Activated naive CD4-positive, alpha-beta T cell treated with anti-CD3 and anti-CD28 coated beads, Interleukin-2, amount 50 U/mL, for 72 hours (primary cell): ENCODE results near the gene B3GALNT2. TPM values are rescaled to one million over a fixed set of nuclear protein-coding genes. Genes with fewer than 3 reads are reported as not detected.

ENCODE experiments used
- ATAC-seq, 2 donors: fragments of 150-1000 bp; cut with Tn5 transposase; 2 replicates each; pipeline ENCODE4 v1.10.0; 2021; ENCODE audit warnings: mild to moderate bottlenecking in 2 of 2, moderate library complexity in 2 of 2
- DNase-seq, 2 donors: peaks; one replicate each; pipeline ENCODE4 v3.0.0; 2021 to 2022; ENCODE audit warnings: low spot score in 2 of 2
- H3K27ac Mint-ChIP-seq, 2 donors: one replicate each; pipeline ENCODE4 v1.8.0; 2022; ENCODE audit warnings: mild to moderate bottlenecking in 2 of 2, mixed read lengths in 2 of 2
- H3K36me3 Mint-ChIP-seq, 2 donors: one replicate each; pipeline ENCODE4 v1.8.0; 2022; ENCODE audit warnings: mixed read lengths in 2 of 2
- H3K9me3 Mint-ChIP-seq, 2 donors: one replicate each; pipeline ENCODE4 v1.8.0; 2022; ENCODE audit warnings: mixed read lengths in 2 of 2
- total RNA-seq, 2 donors: library from RNA; stranded (reverse); gene quantifications; one replicate each; pipeline ENCODE4 v1.2.3, GENCODE V29; 2022

B3GALNT2 gene
- total RNA-seq, 2 donors from 2014 or later: 12.3 to 14.9 TPM

- Mint-ChIP-seq H3K9me3 (no peaks in the 10 kb centered on the region), H3K27ac (no peak overlapping the region), H3K36me3 (peaks cover 4 to 5% of the 10 kb centered on the region in 2 donors)
- no peak for ATAC-seq
- DNase-seq: no peak
These were observed 70.3 kb downstream of the B3GALNT2 start for GRCh38 chr1:235434001-235434400.

DNA sequence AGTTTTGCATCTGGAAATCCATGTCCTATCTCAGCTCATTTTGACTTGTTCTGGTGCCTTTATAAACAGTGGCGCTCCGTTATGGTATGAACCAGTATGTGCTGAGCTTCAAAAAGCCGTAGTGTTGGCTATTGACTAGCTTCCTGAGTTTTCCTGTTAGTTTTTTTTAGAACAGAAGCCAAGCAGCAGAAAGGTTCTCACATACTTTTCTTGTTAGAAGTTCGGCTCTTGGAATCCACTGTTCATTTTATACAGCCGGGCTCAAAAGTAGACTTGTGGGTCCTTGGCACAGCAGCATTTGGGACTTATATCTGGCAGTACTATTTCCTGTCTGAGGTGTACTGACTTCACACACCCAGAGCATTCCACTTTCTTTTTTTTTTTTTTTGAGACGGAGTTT lies 73.3 kb downstream of the B3GALNT2 start:
- no peaks in the 10 kb centered on the region for H3K9me3 Mint-ChIP-seq
- no peak overlapping the region for H3K27ac Mint-ChIP-seq
- ATAC-seq (no peak), DNase-seq (no peak)
- H3K36me3 Mint-ChIP-seq: no peaks in the 10 kb centered on the region

DNA sequence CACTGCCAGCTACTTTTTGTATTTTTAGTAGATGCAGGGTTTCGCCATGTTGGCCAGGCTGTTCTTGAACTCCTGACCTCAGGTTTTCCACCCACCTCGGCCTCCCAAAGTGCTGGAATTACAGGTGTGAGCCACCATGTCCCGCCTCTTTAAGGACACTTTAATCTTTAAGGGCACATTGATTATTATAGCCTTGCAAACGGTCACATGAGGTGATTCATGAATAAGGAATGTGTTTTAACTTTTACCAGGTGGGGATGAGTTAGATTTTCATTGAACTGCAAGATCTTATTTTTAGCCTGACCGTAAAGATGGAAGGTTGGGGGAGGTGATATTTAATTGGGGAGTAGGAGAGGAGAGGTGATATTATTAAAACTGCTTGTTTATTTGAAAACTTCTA lies 75.1 kb downstream of the B3GALNT2 start:
- no peak for ATAC-seq
- H3K9me3 Mint-ChIP-seq: no peaks in the 10 kb centered on the region
- no peak overlapping the region for H3K27ac Mint-ChIP-seq
- no peaks in the 10 kb centered on the region for H3K36me3 Mint-ChIP-seq
- DNase-seq: no peak

DNA sequence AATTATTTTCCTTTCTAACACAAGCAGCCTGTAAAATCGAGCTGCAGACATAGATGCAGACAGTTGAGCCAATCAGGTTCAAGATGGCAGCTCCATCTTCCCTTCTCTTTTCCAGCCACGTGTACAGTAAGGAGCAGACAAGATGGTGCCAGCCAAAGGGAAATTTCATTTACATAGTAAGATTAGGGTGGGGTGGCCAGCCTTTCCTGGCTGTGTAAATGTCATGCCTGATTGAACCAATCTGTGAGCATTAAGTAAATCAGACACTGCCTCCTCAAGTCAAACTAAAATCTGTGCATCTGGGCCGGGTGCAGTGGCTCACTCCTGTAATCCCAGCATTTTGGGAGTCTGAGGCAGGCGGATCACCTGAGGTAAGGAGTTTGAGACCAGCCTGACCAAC lies 76.8 kb downstream of the B3GALNT2 start:
- ATAC-seq (no peak), DNase-seq (no peak)
- Mint-ChIP-seq H3K9me3 (no peaks in the 10 kb centered on the region), H3K36me3 (peaks cover 0 to 4% of the 10 kb centered on the region in 2 donors), H3K27ac (no peak overlapping the region)

DNA sequence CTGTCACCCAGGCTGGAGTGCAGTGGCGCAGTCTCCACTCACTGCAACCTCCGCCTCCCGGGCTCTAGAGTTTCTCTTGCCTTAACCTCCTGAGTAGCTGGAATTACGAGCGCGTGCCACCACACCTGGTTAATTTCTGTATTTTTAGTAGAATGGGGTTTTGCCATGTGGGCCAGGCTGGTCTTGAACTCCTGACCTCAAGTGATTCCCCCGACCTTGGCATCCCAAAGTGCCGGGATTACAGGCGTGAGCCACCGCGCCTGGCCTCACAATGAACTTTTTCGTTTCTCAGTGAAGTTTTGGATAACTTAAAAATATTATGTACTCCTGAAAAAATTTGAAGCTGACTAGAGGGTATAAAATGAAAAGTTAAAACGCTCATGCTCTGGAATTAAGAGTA lies 77.6 kb downstream of the B3GALNT2 start:
- H3K27ac Mint-ChIP-seq: no peak overlapping the region
- peaks cover 0 to 4% of the 10 kb centered on the region in 2 donors for H3K36me3 Mint-ChIP-seq
- ATAC-seq (no peak), DNase-seq (no peak)
- no peaks in the 10 kb centered on the region for H3K9me3 Mint-ChIP-seq

DNA sequence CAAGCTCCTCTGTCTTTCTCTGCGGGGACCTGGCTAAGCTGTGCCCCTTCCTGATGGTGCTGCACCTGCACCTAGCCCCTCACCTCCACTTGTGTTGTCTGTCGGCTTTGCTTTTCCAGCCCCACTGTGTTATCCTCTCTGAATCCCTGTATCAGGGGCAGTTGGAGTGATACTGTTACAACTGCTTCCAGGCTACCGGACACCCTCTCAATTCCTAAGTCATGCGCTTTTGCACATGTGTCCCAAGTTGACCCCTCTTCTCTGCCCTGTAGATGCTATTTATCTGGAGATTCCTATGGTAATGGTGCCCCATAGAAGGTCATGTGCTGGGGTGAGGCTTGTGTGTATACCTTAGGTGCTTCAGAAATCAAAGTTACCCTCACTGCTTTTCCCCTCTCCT lies 78.1 kb downstream of the B3GALNT2 start:
- ATAC-seq (no peak), DNase-seq (no peak)
- no peaks in the 10 kb centered on the region for H3K9me3 Mint-ChIP-seq
- peaks cover 0 to 4% of the 10 kb centered on the region in 2 donors for H3K36me3 Mint-ChIP-seq
- peak overlapping the region in 1 of 2 donors; percentile 16 for H3K27ac Mint-ChIP-seq

GRCh38 chr1:235425357-235425756 lies 78.9 kb downstream of the B3GALNT2 start:
- H3K36me3 Mint-ChIP-seq: peaks cover 0 to 4% of the 10 kb centered on the region in 2 donors
- no peak overlapping the region for H3K27ac Mint-ChIP-seq
- no peak for DNase-seq
- no peaks in the 10 kb centered on the region for H3K9me3 Mint-ChIP-seq
- no peak for ATAC-seq

GRCh38 chr1:235424092-235424491 lies 80.2 kb downstream of the B3GALNT2 start:
- DNase-seq (no peak), ATAC-seq (peak; percentile 26 to 48)
- Mint-ChIP-seq H3K36me3 (peaks cover 0 to 4% of the 10 kb centered on the region in 2 donors), H3K9me3 (no peaks in the 10 kb centered on the region), H3K27ac (no peak overlapping the region)

DNA sequence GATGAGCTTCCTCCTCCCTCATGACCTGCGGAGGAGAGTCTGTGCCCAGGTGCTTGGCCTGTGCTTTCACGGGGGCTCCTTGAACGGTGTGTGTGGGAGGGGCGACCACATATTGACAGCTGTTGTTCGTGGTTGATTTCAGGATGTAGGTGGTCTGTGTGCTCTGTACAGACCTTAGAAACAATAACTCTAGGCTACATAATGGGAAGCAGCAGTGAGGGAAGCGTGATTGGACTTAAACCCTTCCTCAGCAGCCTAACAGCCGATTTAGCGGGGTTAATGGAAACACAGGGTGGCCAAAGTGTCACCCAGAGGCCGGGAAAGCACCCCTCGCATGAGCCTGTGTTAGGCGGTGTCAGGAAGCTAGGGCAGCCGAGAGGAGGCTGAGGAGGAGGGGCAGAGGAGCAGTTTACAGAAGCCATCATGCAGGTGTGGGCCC lies 81.0 kb downstream of the B3GALNT2 start:
- H3K9me3 Mint-ChIP-seq: no peaks in the 10 kb centered on the region
- peak; percentile 56 to 74 for ATAC-seq
- peak overlapping the region; percentile 63 to 77 for H3K27ac Mint-ChIP-seq
- peaks cover 0 to 4% of the 10 kb centered on the region in 2 donors for H3K36me3 Mint-ChIP-seq
- no peak for DNase-seq

GRCh38 chr1:235421751-235422150 lies 82.5 kb downstream of the B3GALNT2 start:
- no peak overlapping the region for H3K27ac Mint-ChIP-seq
- H3K36me3 Mint-ChIP-seq: peaks cover 0 to 4% of the 10 kb centered on the region in 2 donors
- ATAC-seq: no peak
- DNase-seq: no peak
- H3K9me3 Mint-ChIP-seq: no peaks in the 10 kb centered on the region

DNA sequence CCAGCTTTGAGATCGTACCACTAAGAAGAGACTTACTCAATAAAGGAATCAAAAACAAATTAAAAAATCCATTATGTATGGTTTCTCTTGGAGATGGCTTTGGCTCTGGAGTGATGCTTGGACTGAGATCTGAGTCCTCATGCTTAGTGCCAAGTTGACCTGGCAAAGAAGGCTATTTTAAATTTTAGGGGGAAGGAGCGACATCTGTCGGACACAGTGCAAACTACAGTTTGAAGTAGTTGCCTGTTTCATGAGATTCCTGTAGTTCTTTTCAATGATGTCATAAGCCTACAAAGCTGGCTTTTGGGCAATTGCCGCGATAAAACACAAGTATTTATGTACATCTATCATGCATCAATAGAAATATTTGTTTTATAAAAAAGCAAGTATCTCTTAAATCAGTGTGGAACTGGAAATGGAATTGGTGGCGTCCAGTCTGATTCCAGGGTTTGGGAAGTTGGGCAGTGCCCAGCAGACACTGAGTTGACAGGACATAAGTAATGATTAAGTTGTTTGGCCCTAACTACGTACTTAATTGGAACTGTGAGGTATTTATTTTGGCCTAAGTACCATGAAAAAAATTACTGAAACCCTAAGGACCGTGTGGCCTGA lies 87.1 kb downstream of the B3GALNT2 start:
- peak overlapping the region in 1 of 2 donors; percentile 2 for H3K27ac Mint-ChIP-seq
- peak; percentile 50 to 64 for ATAC-seq
- peak in 1 of 2 donors; percentile 68 for DNase-seq
- no peaks in the 10 kb centered on the region for H3K36me3 Mint-ChIP-seq
- no peaks in the 10 kb centered on the region for H3K9me3 Mint-ChIP-seq

DNA sequence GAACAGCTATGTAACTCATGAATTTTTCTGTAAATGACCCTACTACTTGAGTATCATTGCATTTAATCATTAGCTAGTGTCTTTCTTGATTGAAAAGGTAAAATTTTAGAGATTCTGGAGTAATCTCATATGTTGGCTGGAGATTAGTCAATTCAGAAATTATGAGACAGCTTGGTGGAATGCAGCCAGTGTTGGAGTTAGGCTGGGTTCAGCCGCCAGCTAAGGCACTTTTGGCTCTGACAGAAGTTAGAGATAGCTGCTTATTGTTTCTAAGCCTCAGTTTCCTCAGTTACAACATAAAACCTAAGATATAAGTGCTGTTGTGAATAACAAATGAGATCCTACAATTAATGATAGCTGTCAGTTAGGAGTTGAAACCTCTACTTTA lies 87.6 kb downstream of the B3GALNT2 start:
- H3K36me3 Mint-ChIP-seq: no peaks in the 10 kb centered on the region
- no peak overlapping the region for H3K27ac Mint-ChIP-seq
- no peaks in the 10 kb centered on the region for H3K9me3 Mint-ChIP-seq
- ATAC-seq (peak in 1 of 2 donors; percentile 13), DNase-seq (no peak)

DNA sequence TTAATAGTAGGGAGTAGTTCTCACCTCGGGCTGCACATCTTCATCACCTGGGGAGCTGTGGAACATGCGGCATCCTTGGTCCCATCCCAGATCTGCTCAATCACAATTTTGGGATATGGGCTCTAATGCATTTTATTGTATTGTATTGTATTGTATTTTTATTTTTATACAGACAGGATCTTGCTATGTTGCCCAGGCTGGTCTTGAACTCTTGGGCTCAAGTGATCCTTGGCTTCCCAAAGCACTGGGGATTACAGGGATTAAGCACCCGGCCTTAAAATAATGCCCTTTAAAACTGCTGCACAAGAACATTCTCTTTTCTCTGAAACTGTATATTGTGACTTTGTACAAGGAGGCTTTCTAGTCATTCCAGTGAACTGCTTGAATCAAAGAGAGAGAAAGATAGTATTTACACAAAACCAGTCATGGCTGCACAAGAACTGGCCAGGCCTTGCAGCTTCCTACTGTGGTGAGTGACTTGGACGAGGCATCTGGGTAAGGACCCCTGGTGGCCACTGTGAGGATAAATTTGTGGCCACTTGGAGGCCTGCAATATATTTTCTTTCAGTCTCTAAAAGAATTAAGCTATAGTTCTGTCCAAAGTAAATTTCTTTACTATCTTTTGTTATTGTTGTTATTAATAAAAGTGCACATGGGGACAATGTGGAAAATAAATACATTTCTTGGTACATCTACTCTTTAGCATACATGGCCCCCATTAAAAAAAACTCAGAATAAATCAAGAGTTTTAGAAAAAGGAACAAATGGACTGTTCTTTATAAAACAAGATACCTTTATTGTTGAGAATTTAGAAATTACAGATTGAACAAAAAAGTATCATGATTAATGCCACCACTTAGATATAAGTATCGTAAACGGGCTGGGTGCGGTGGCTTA lies 89.0 kb downstream of the B3GALNT2 start:
- no peaks in the 10 kb centered on the region for H3K36me3 Mint-ChIP-seq
- ATAC-seq (peak; percentile 68 to 78), DNase-seq (peak in 1 of 2 donors; percentile 42)
- no peak overlapping the region for H3K27ac Mint-ChIP-seq
- no peaks in the 10 kb centered on the region for H3K9me3 Mint-ChIP-seq

- peak in 1 of 2 donors; percentile 75 for ATAC-seq
- peak overlapping the region in 1 of 2 donors; percentile 50 for H3K27ac Mint-ChIP-seq
These were observed 92.5 kb downstream of the B3GALNT2 start for GRCh38 chr1:235411489-235412486.

GRCh38 chr1:235410467-235410866 lies 93.8 kb downstream of the B3GALNT2 start:
- H3K9me3 Mint-ChIP-seq: no peaks in the 10 kb centered on the region
- no peak for ATAC-seq
- no peak overlapping the region for H3K27ac Mint-ChIP-seq
- DNase-seq: no peak
- H3K36me3 Mint-ChIP-seq: no peaks in the 10 kb centered on the region

More at GRCh38 chr1:235411489-235412486, 92.5 kb downstream of the B3GALNT2 start:
- no peak for DNase-seq
- Mint-ChIP-seq H3K36me3 (no peaks in the 10 kb centered on the region), H3K9me3 (no peaks in the 10 kb centered on the region)

- ATAC-seq: no peak
- no peaks in the 10 kb centered on the region for H3K9me3 Mint-ChIP-seq
- no peaks in the 10 kb centered on the region for H3K36me3 Mint-ChIP-seq
- H3K27ac Mint-ChIP-seq: no peak overlapping the region
- no peak for DNase-seq
These were observed 95.0 kb downstream of the B3GALNT2 start for GRCh38 chr1:235409042-235409820.
